ENCODE data around the gene GIT1. TPM values are rescaled to one million over a fixed set of nuclear protein-coding genes. Genes with fewer than 3 reads are reported as not detected.
A peak's percentile ranks its signal among the peaks of the same experiment; 100 is the strongest.

Gene GIT1
- total and polyA plus RNA-seq, 2 donors, result 14.1 to 33.7 TPM

GRCh38 chr17:29584452-29585079 lies 4.9 kb downstream of the GIT1 start:
- no peak for DNase-seq (ENCODE audit: low read depth in 6 of 9, low spot score in 9 of 9)
- 84% methylated on average over 12 of the region's 12 CpGs for WGBS
- Histone ChIP-seq H3K27me3 (ENCODE audit: control insufficient read depth in 2 of 2, insufficient read depth in 1 of 2, low read length in 1 of 2) (no peaks in the 10 kb centered on the region), H3K4me1 (ENCODE audit: control insufficient read depth in 2 of 2, insufficient read depth in 2 of 2, low read length in 2 of 2) (peaks cover 26 to 49% of the 10 kb centered on the region in 2 donors), H3K27ac (ENCODE audit: low read depth in 1 of 2, low read length in 1 of 2) (peak overlapping the region in 1 of 2 donors; percentile 56), H3K36me3 (ENCODE audit: control insufficient read depth in 2 of 2, insufficient read depth in 2 of 2, low read length in 1 of 2) (peaks cover 34 to 43% of the 10 kb centered on the region in 2 donors), H3K9me3 (ENCODE audit: control insufficient read depth in 2 of 2, insufficient read depth in 1 of 2, low read length in 1 of 2) (no peaks in the 10 kb centered on the region), H3K4me3 (ENCODE audit: low read length in 2 of 2) (no peak overlapping the region)

- DNase-seq (ENCODE audit: low read depth in 6 of 9, low spot score in 9 of 9), result no peak
- Histone ChIP-seq H3K4me1 (ENCODE audit: control insufficient read depth in 2 of 2, insufficient read depth in 2 of 2, low read length in 2 of 2) (peaks cover 25 to 47% of the 10 kb centered on the region in 2 donors), H3K36me3 (ENCODE audit: control insufficient read depth in 2 of 2, insufficient read depth in 2 of 2, low read length in 1 of 2) (peaks cover 36 to 53% of the 10 kb centered on the region in 2 donors), H3K9me3 (ENCODE audit: control insufficient read depth in 2 of 2, insufficient read depth in 1 of 2, low read length in 1 of 2) (no peaks in the 10 kb centered on the region), H3K27me3 (ENCODE audit: control insufficient read depth in 2 of 2, insufficient read depth in 1 of 2, low read length in 1 of 2) (no peaks in the 10 kb centered on the region), H3K4me3 (ENCODE audit: low read length in 2 of 2) (no peak overlapping the region), H3K27ac (ENCODE audit: low read depth in 1 of 2, low read length in 1 of 2) (no peak overlapping the region)
- WGBS, result 95% methylated on average over 16 of the region's 16 CpGs
These were observed 5.9 kb downstream of the GIT1 start for GRCh38 chr17:29583324-29584248.

- Histone ChIP-seq H3K27ac (ENCODE audit: low read depth in 1 of 2, low read length in 1 of 2) (no peak overlapping the region), H3K27me3 (ENCODE audit: control insufficient read depth in 2 of 2, insufficient read depth in 1 of 2, low read length in 1 of 2) (no peaks in the 10 kb centered on the region), H3K9me3 (ENCODE audit: control insufficient read depth in 2 of 2, insufficient read depth in 1 of 2, low read length in 1 of 2) (no peaks in the 10 kb centered on the region), H3K4me3 (ENCODE audit: low read length in 2 of 2) (no peak overlapping the region), H3K4me1 (ENCODE audit: control insufficient read depth in 2 of 2, insufficient read depth in 2 of 2, low read length in 2 of 2) (peaks cover 18 to 38% of the 10 kb centered on the region in 2 donors), H3K36me3 (ENCODE audit: control insufficient read depth in 2 of 2, insufficient read depth in 2 of 2, low read length in 1 of 2) (peaks cover 44 to 61% of the 10 kb centered on the region in 2 donors)
- no peak for DNase-seq (ENCODE audit: low read depth in 6 of 9, low spot score in 9 of 9)
- 98% methylated on average over 13 of the region's 13 CpGs for WGBS
These were observed 6.7 kb downstream of the GIT1 start for GRCh38 chr17:29582772-29583171.

- H3K27ac ChIP-seq (ENCODE audit: low read depth in 1 of 2, low read length in 1 of 2), result no peak overlapping the region
These were observed 7.1 kb downstream of the GIT1 start for GRCh38 chr17:29582254-29582765.

GRCh38 chr17:29581583-29582253 lies 7.7 kb downstream of the GIT1 start:
- peaks cover 55 to 69% of the 10 kb centered on the region in 2 donors for H3K36me3 ChIP-seq (ENCODE audit: control insufficient read depth in 2 of 2, insufficient read depth in 2 of 2, low read length in 1 of 2)
- H3K27ac ChIP-seq (ENCODE audit: low read depth in 1 of 2, low read length in 1 of 2), result no peak overlapping the region
- no peaks in the 10 kb centered on the region for H3K9me3 ChIP-seq (ENCODE audit: control insufficient read depth in 2 of 2, insufficient read depth in 1 of 2, low read length in 1 of 2)
- H3K4me1 ChIP-seq (ENCODE audit: control insufficient read depth in 2 of 2, insufficient read depth in 2 of 2, low read length in 2 of 2), result peaks cover 18 to 28% of the 10 kb centered on the region in 2 donors
- H3K4me3 ChIP-seq (ENCODE audit: low read length in 2 of 2), result no peak overlapping the region
- 99% methylated on average over 20 of the region's 20 CpGs for WGBS
- no peaks in the 10 kb centered on the region for H3K27me3 ChIP-seq (ENCODE audit: control insufficient read depth in 2 of 2, insufficient read depth in 1 of 2, low read length in 1 of 2)
- DNase-seq (ENCODE audit: low read depth in 6 of 9, low spot score in 9 of 9), result no peak

More at GRCh38 chr17:29582254-29582765, 7.1 kb downstream of the GIT1 start:
- peaks cover 18 to 34% of the 10 kb centered on the region in 2 donors for H3K4me1 ChIP-seq (ENCODE audit: control insufficient read depth in 2 of 2, insufficient read depth in 2 of 2, low read length in 2 of 2)
- WGBS, result 97% methylated on average over 10 of the region's 10 CpGs
- DNase-seq (ENCODE audit: low read depth in 6 of 9, low spot score in 9 of 9), result no peak
- H3K9me3 ChIP-seq (ENCODE audit: control insufficient read depth in 2 of 2, insufficient read depth in 1 of 2, low read length in 1 of 2), result no peaks in the 10 kb centered on the region
- no peak overlapping the region for H3K4me3 ChIP-seq (ENCODE audit: low read length in 2 of 2)
- H3K36me3 ChIP-seq (ENCODE audit: control insufficient read depth in 2 of 2, insufficient read depth in 2 of 2, low read length in 1 of 2), result peaks cover 49 to 64% of the 10 kb centered on the region in 2 donors
- H3K27me3 ChIP-seq (ENCODE audit: control insufficient read depth in 2 of 2, insufficient read depth in 1 of 2, low read length in 1 of 2), result no peaks in the 10 kb centered on the region

- DNase-seq (ENCODE audit: low read depth in 6 of 9, low spot score in 9 of 9), result peak in 8 of 9 donors; percentile 75 to 93 (median 86)
- Histone ChIP-seq H3K4me1 (ENCODE audit: control insufficient read depth in 2 of 2, insufficient read depth in 2 of 2, low read length in 2 of 2) (peaks cover 10 to 21% of the 10 kb centered on the region in 2 donors), H3K27ac (ENCODE audit: low read depth in 1 of 2, low read length in 1 of 2) (peak overlapping the region in 1 of 2 donors; percentile 14), H3K9me3 (ENCODE audit: control insufficient read depth in 2 of 2, insufficient read depth in 1 of 2, low read length in 1 of 2) (no peaks in the 10 kb centered on the region), H3K27me3 (ENCODE audit: control insufficient read depth in 2 of 2, insufficient read depth in 1 of 2, low read length in 1 of 2) (no peaks in the 10 kb centered on the region), H3K36me3 (ENCODE audit: control insufficient read depth in 2 of 2, insufficient read depth in 2 of 2, low read length in 1 of 2) (peaks cover 71 to 84% of the 10 kb centered on the region in 2 donors), H3K4me3 (ENCODE audit: low read length in 2 of 2) (no peak overlapping the region)
- 70% methylated on average over 15 of the region's 15 CpGs for WGBS
These were observed 9.3 kb downstream of the GIT1 start for GRCh38 chr17:29579866-29580771.

GRCh38 chr17:29578626-29579485 lies 10.6 kb downstream of the GIT1 start:
- Histone ChIP-seq H3K4me3 (ENCODE audit: low read length in 2 of 2) (no peak overlapping the region), H3K9me3 (ENCODE audit: control insufficient read depth in 2 of 2, insufficient read depth in 1 of 2, low read length in 1 of 2) (no peaks in the 10 kb centered on the region), H3K27ac (ENCODE audit: low read depth in 1 of 2, low read length in 1 of 2) (no peak overlapping the region), H3K4me1 (ENCODE audit: control insufficient read depth in 2 of 2, insufficient read depth in 2 of 2, low read length in 2 of 2) (peaks cover 4 to 8% of the 10 kb centered on the region in 2 donors), H3K36me3 (ENCODE audit: control insufficient read depth in 2 of 2, insufficient read depth in 2 of 2, low read length in 1 of 2) (peaks cover 81 to 96% of the 10 kb centered on the region in 2 donors), H3K27me3 (ENCODE audit: control insufficient read depth in 2 of 2, insufficient read depth in 1 of 2, low read length in 1 of 2) (no peaks in the 10 kb centered on the region)
- WGBS, result 97% methylated on average over 14 of the region's 14 CpGs
- DNase-seq (ENCODE audit: low read depth in 6 of 9, low spot score in 9 of 9), result no peak
